Stimulated activated naive CD8-positive, alpha-beta T cell treated with anti-CD3 and anti-CD28 coated beads, Interleukin-15, Interleukin-2, amounts not matched to agents 100 U/mL and 50 U/mL, for 24 hours (primary cell): Measurements from ENCODE around the gene S100A6.
"Not testable (repeated sequence)": the region's sequence is repeated elsewhere in the genome, so short reads cannot be mapped to it uniquely, and the experiment has no call there.

Source experiments
- ATAC-seq: fragments of 150-1000 bp; cut with Tn5 transposase; one replicate; pipeline ENCODE4 v1.10.0; 2021
- DNase-seq: peaks from one replicate; pipeline ENCODE4 v3.0.0; 2021

S100A6 gene

DNA sequence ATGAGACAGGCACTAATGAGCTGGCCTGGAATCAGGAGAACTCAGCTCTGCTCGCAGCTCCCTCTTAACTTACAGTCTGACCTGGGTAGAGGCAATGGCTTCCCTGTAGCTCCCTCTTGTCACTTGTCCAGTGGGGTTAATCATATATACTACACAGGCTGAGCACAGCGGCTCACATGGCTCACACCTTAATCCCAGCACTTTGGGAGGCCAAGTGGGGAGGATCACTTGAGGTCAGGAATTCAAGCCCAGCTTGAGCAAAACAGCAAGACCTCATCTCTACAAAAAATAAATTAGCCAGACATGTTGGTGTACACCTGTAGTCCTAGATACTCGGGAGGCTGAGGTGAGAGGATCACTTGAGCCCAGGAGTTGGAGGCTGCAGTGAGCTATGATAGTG, 4.2 kb downstream of the S100A6 start:
- DNase-seq, result no peak
- ATAC-seq, result no peak

DNA sequence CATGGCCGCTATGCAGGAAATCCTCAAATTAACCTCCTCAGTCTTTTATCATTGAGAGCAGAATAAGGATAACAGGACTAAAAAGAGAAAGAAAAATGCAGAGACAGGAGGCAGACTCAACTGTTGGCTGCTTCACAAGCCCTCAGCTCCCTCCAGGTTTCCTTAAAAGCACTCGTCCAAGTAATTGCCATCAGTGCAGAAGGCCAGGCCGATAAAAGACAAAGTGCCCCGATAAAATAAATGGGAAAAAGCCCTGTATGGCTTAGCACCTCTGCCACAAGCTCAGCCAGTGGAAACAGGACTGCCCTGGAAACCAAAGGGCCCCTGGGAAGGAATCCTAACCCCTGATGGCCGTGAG, 8.1 kb downstream of the S100A6 start:
- no peak for ATAC-seq
- no peak for DNase-seq

DNA sequence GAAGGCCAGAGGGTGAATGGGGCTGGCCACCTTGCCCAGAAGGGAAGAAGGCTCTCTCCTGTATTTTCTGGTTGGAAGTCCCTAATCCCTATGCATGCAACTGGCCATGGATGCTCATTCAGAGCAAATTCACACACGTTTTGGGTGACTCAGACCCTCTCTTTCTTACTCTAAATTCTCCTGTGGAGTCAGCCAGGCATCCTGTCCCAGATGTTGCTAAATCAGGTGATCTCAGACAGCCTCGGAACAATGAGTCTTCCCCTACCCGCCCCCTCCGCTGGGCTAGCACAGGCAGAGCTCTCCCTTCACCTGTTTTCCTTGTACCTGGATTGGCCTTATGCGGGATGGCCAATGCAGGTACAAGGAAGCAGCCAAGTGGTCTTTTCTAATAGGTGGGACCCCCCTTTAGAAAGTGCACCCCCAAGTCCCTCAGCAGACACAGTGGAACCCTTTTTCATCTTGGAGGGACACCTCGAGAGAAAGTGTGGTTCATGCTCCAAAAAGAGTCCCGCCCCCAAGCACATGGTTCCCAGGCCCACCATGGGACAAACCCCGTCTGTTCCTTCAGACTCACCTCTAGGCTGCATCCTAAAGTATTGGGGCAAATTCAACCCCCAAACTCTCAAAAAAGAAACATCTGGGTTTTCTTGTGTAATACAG, 8.6 kb downstream of the S100A6 start:
- DNase-seq (no peak), ATAC-seq (no peak)

GRCh38 chr1:153526132-153526543, 9.7 kb downstream of the S100A6 start:
- DNase-seq (no peak), ATAC-seq (no peak)

DNA sequence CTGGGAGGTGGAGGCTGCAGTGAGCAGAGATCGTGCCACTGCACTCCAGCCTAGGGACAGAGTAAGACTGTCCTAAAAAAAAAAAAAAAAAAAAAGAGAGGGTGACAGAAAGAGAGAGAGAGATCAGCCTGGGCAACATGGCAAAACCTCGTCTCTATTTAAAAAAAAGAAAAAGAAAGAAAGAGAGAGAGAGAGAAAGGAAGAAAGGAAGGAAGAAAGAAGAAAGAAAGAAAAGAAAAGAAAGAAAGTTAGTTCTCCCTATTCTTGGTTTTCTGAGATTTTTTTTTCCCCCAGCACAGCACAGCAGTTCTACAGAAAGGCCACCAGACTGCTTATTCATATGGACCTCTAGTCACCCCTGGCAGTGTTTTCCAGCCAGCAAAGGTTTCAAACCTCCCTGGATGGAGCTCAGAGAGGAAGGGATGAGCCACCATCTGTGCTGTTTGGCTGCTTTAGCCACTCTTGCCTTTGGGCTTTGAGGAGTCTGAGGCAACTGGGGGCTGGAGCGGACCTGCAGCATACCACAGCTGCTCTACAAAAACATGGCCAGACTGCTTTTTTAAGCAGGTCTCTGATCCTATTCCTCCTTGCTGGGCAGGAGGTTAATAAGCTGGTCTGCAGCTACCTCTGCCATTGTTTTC, 10.6 kb downstream of the S100A6 start:
- ATAC-seq (no peak), DNase-seq (no peak)

GRCh38 chr1:153522353-153523048, 13.3 kb downstream of the S100A6 start:
- not testable (repeated sequence) for ATAC-seq, DNase-seq

GRCh38 chr1:153521808-153522207, 14.0 kb downstream of the S100A6 start:
- ATAC-seq, DNase-seq: not testable (repeated sequence)

DNA sequence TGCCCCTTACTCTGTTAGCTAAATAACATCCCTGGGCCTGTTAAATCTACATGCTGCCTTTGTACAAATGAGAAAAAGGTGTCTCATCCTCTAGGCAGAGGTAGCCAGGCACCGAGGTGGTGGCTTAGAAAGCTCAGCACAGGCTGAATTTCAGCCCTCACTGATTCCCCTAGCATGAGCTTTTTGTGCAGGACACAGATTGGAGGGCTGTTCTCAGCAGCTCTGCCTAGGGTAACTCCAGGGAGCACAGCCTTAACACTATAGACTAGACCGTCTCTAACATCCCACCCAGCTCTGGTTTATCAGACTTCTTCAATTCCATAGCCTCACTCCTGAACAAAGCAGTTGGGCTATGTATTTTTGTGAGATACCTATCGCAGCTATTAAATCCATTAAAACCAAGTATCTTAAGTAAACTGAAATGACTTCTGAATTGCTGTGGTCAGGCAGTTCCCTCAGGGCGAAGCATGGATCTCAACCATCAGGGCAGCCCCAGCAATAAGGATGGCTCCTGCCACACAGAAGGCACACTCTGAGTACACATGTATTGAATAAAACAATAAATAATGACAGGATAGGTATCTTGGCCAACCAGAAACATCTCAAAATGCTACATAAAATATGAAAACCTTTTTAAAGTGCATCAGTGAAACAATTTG, 14.8 kb downstream of the S100A6 start:
- ATAC-seq (no peak), DNase-seq (no peak)

- DNase-seq, ATAC-seq: not testable (repeated sequence)
Observed at GRCh38 chr1:153520137-153520691, 15.6 kb downstream of the S100A6 start.

GRCh38 chr1:153519242-153519641, 16.5 kb downstream of the S100A6 start:
- DNase-seq (no peak), ATAC-seq (no peak)

DNA sequence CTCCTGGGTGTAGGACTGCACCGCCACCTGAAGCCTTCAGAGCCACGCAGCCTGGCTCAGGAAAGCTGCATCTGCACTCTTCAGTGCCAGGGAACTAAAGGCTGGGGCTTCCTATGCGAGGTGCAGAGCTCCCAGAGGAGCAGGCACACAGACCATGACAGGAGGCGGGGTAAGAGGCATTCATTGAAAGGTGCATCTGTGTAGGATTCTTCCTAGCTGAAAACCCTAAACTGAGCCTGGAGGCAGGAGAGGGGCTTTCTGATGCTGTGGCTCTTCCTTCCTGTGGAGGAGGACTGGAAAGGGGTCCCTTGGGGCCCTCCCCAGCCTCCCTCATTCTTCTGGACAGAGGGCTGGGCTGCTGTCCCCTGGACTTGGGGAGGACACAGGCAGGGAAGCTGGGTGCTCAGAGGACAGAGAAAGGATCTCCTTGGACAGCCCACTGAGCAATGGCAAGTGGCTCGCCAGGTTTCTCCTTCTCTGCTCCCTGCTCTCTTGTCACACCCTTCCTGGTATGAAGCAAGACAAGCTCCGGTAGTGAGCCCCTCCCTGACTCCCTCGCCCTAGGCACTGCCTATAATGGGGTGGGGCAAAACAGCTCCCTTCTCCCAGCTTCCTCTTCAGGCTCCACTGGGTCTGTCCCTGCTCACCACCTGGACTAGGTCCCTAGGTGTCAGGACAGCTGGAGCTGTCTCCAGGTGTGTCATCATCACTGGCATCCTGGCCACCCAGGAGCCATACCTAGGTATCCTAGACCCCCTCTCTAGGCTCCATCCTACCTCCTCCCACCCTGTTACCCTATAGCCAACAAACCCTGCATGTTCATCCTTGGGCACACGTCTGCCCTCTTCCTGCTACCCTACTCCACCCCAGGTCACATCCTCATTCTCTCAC, 20.0 kb downstream of the S100A6 start:
- ATAC-seq (no peak), DNase-seq (no peak)

DNA sequence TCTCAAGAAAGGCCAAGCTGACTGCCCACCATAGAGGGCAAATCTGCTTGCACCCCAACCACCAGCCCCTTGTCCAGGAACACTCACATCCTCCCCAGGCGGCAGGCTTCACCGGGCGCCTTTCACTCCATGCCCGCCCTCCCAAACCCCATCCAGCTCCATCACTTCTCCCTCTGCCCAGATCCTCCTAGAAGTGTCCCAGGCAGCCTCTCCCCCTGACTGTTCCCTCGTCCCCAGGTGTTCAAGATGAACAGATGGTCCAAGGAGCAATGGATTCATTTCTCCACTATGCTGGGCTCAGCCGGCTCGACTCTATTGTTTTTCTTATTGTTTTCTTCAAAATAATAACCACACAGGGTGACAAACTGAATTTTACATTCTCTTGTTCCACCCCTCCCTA, 22.1 kb downstream of the S100A6 start:
- no peak for DNase-seq

DNA sequence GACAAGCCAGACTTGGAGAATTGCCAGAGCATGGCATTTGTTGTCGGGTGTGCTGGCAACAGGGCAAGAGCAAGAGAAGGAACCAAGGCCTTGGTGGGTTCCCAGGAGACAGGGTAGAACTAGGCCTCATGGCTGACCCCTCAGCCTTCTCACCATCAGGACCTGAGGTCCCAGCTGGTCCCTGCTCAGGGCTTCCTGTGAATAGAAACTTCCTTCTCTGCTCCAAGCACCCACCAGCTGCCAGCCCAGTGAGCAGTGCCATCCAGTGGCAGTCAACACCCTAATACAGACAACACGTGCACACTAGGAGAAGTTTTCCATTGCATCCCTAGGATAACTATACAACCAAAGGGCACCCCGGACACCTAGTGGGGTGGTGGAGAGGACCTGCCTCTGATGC, 22.8 kb downstream of the S100A6 start:
- DNase-seq, result no peak
- ATAC-seq, result no peak

More for the DNA sequence above, 22.1 kb downstream of the S100A6 start:
- ATAC-seq, result no peak

GRCh38 chr1:153510984-153511410, 24.8 kb downstream of the S100A6 start:
- ATAC-seq (peak; percentile 90), DNase-seq (peak; percentile 91)

- ATAC-seq (peak; percentile 44), DNase-seq (peak; percentile 81)
Observed at GRCh38 chr1:153509729-153510354, 25.9 kb downstream of the S100A6 start.

DNA sequence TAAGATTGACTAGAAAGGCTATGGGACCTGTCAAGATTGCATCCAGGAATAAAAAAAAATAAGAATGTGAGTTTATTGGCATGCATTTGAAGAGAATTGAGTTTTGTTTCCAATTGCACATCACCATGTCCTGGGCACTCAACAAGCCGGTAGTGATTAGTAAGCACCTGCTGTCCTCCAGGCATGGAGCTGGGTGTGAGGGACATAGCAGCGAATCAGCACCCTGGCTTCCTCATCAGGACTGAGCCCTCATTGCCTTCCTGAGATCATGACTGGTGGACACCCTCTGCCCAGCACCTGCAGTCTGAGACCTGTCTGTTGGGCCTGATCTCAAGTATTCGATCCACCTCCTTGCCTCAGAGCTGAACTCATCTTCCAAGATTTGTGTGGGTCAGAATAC, 26.8 kb downstream of the S100A6 start:
- ATAC-seq, result no peak

GRCh38 chr1:153507926-153508583, 27.7 kb downstream of the S100A6 start:
- DNase-seq (no peak), ATAC-seq (no peak)

More for the DNA sequence above, 26.8 kb downstream of the S100A6 start:
- no peak for DNase-seq

DNA sequence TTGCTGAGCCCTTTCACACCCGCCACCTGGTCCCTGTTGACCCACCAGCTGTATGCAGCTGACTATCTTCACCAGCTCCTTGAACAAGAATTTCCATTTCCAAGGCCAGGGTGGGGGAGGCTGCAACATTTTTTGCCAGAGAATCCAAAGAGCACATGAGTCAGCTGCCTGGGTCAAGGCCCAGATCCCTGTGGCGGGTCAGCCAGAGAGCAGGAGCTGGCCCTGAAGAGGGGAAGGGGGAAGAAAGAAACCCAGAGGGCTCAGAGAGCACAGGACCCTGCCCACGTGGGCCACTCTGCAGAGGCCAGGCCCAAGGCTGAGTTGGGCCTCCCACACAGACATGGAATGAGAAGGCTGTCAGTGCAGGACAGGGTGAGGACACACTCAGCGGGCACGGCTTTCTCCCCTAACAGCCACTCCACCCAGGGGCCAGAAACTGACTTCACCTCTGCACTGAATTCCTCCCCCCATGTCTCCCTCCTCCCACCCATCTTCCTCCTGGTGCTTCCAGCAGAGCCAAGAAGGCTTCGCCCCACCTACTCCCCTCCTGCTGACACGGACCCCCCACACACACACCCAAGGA, 28.9 kb downstream of the S100A6 start:
- no peak for ATAC-seq
- no peak for DNase-seq

DNA sequence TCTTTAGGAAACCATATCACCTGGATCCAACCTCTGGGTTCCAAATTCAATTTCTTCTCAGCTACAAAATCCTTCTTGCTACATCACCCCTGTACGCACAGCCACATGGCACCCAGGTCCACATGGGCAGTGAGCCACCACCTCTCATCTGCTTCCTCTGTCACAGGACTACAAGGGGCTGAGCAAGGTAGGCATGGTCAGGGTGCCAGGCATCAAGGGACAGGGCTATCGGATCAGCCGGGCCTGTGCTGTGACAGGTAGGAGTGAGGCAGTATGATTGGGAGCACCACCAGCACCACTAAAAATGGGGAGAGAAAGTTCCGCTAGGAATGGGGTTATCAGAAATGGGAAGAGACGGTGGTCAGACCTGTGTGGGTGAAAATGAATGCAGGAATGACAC, 29.4 kb downstream of the S100A6 start:
- ATAC-seq (no peak), DNase-seq (no peak)

GRCh38 chr1:153505576-153505975, 30.2 kb downstream of the S100A6 start:
- no peak for DNase-seq
- ATAC-seq, result no peak
